HFF-Myc (cell line): ENCODE measurements around the gene DIDO1.

Experiments used
- DNase-seq: peaks from one replicate; pipeline ENCODE4 v3.0.0-alpha.2; 2011; ENCODE audit warnings: low read depth; ENCODE audit errors: extremely low read depth
- H3K4me3 ChIP-seq: replicated peaks from 2 replicates; pipeline ENCODE4 v1.5.1; 2011; ENCODE audit warnings: low read depth, mild to moderate bottlenecking, control low read depth, low read length
- CTCF ChIP-seq: IDR thresholded peaks from 2 replicates; pipeline ENCODE4 v1.5.1; 2012; ENCODE audit warnings: mild to moderate bottlenecking, low read depth, low read length, control low read depth; ENCODE audit errors: missing control alignments

The DIDO1 gene

GRCh38 chr20:62947532-62948300 is 21.4 kb upstream of the DIDO1 start:
- no peak overlapping the region for H3K4me3 ChIP-seq
- no peak for DNase-seq
- TF ChIP-seq CTCF: no peak

- H3K4me3 ChIP-seq: no peak overlapping the region
- DNase-seq: no peak
- no peak for TF ChIP-seq CTCF
Measured at GRCh38 chr20:62946918-62947317, 20.6 kb upstream of the DIDO1 start.

- DNase-seq: no peak
- H3K4me3 ChIP-seq: no peak overlapping the region
- TF ChIP-seq CTCF: no peak
Measured at GRCh38 chr20:62945771-62946339, 19.6 kb upstream of the DIDO1 start.

- no peak for TF ChIP-seq CTCF
- DNase-seq: no peak
- H3K4me3 ChIP-seq: no peak overlapping the region
Measured at GRCh38 chr20:62944746-62945145, 18.4 kb upstream of the DIDO1 start.

GRCh38 chr20:62944184-62944583 is 17.9 kb upstream of the DIDO1 start:
- no peak for DNase-seq
- H3K4me3 ChIP-seq: no peak overlapping the region
- no peak for TF ChIP-seq CTCF

- H3K4me3 ChIP-seq: no peak overlapping the region
- no peak for TF ChIP-seq CTCF
- no peak for DNase-seq
Measured at GRCh38 chr20:62943396-62943795, 17.1 kb upstream of the DIDO1 start.
